Trophoblast cell (in vitro differentiated cells and primary cell): ENCODE measurements around the gene DNAJB11.

Experiments used
- DNase-seq, 2 donors: peaks; one replicate each; pipeline ENCODE4 v3.0.0-alpha.2; 2016
- H2AFZ ChIP-seq: 2 replicates; pipeline ENCODE4 v1.6.1; 2013; ENCODE audit warnings: low read length, moderate library complexity, mild to moderate bottlenecking; ENCODE audit not compliant: insufficient read depth, poor library complexity
- H2AK5ac ChIP-seq: 2 replicates; pipeline ENCODE4 v1.6.1; 2013; ENCODE audit warnings: mild to moderate bottlenecking, low read length
- H2BK120ac ChIP-seq: 2 replicates; pipeline ENCODE4 v1.6.1; 2013; ENCODE audit warnings: low read length, mild to moderate bottlenecking, moderate library complexity; ENCODE audit not compliant: insufficient read depth, poor library complexity
- H2BK12ac ChIP-seq: 2 replicates; pipeline ENCODE4 v1.6.1; 2013; ENCODE audit warnings: mild to moderate bottlenecking, low read length, moderate library complexity
- H2BK5ac ChIP-seq: 2 replicates; pipeline ENCODE4 v1.6.1; 2013; ENCODE audit warnings: low read length, low read depth, moderate library complexity, mild to moderate bottlenecking; ENCODE audit not compliant: poor library complexity
- H3K14ac ChIP-seq: 2 replicates; pipeline ENCODE4 v1.6.1; 2013; ENCODE audit warnings: mild to moderate bottlenecking, low read length
- H3K18ac ChIP-seq: 2 replicates; pipeline ENCODE4 v1.6.1; 2013; ENCODE audit warnings: mild to moderate bottlenecking, low read length
- H3K23ac ChIP-seq: 2 replicates; pipeline ENCODE4 v1.6.1; 2013; ENCODE audit warnings: low read length
- H3K27ac ChIP-seq: 2 replicates; pipeline ENCODE4 v1.5.1; 2013; ENCODE audit warnings: low read depth, mild to moderate bottlenecking, inconsistent platforms, low read length, moderate library complexity
- H3K27me3 ChIP-seq: 2 replicates; pipeline ENCODE4 v1.6.1; 2013; ENCODE audit warnings: inconsistent platforms, mild to moderate bottlenecking, low read length, moderate library complexity; ENCODE audit not compliant: insufficient read depth
- H3K36me3 ChIP-seq, 2 experiments: 1 replicate in 1 of 2; 2 replicates in 1 of 2; pipeline ENCODE4 v1.6.1; 2013; ENCODE audit warnings: low read length in 2 of 2, mild to moderate bottlenecking in 2 of 2, moderate library complexity in 1 of 2; ENCODE audit not compliant: insufficient read depth in 2 of 2, control insufficient read depth in 1 of 2
- H3K4ac ChIP-seq: 2 replicates; pipeline ENCODE4 v1.6.1; 2013; ENCODE audit warnings: low read depth, mild to moderate bottlenecking, low read length, moderate library complexity
- H3K4me1 ChIP-seq, 2 experiments: 1 replicate in 1 of 2; 2 replicates in 1 of 2; pipeline ENCODE4 v1.6.1; 2013; ENCODE audit warnings: low read length in 2 of 2, mild to moderate bottlenecking in 2 of 2, moderate library complexity in 1 of 2; ENCODE audit not compliant: insufficient read depth in 2 of 2, control insufficient read depth in 1 of 2
- H3K4me2 ChIP-seq: 2 replicates; pipeline ENCODE4 v1.6.1; 2013; ENCODE audit warnings: inconsistent platforms, mild to moderate bottlenecking, low read length, moderate library complexity
- H3K4me3 ChIP-seq: 2 replicates; pipeline ENCODE4 v1.5.1; 2013; ENCODE audit warnings: mild to moderate bottlenecking, low read depth, low read length, inconsistent platforms
- H3K79me1 ChIP-seq: one replicate; pipeline ENCODE4 v1.6.1; 2013; ENCODE audit warnings: low read length
- H3K79me2 ChIP-seq: 2 replicates; pipeline ENCODE4 v1.6.1; 2013; ENCODE audit warnings: low read length, mild to moderate bottlenecking; ENCODE audit not compliant: control insufficient read depth, insufficient read depth, poor library complexity
- H3K9ac ChIP-seq: 2 replicates; pipeline ENCODE4 v1.6.1; 2013; ENCODE audit warnings: mild to moderate bottlenecking, low read length
- H3K9me3 ChIP-seq: 2 replicates; pipeline ENCODE4 v1.6.1; 2013; ENCODE audit warnings: low read depth, mild to moderate bottlenecking, control low read depth, inconsistent platforms, low read length; ENCODE audit not compliant: insufficient read depth
- H4K12ac ChIP-seq: 2 replicates; pipeline ENCODE4 v1.6.1; 2013; ENCODE audit warnings: low read depth, mild to moderate bottlenecking, low read length, moderate library complexity
- H4K8ac ChIP-seq: 2 replicates; pipeline ENCODE4 v1.6.1; 2013; ENCODE audit warnings: low read depth, mild to moderate bottlenecking, low read length, moderate library complexity
- H4K91ac ChIP-seq: one replicate; pipeline ENCODE4 v1.6.1; 2013; ENCODE audit warnings: low read depth, mild to moderate bottlenecking, low read length, moderate library complexity
- WGBS: extraction: QIAGEN DNeasy Blood & Tissue Kit; methylation state at CpG from one replicate; pipeline ENCODE4 v1.1.7; 2013; ENCODE audit warnings: missing lambda C conversion rate; ENCODE audit not compliant: insufficient read length, insufficient coverage; ENCODE audit errors: extremely low coverage; 5-methylcytosine and 5-hydroxymethylcytosine counted together

Gene DNAJB11

GRCh38 chr3:186524616-186525015 is 45.9 kb upstream of the DNAJB11 start:
- H3K4me3 ChIP-seq: no peak overlapping the region
- no peak overlapping the region for H2AFZ ChIP-seq
- no peak overlapping the region for H4K91ac ChIP-seq
- no peak overlapping the region for H3K14ac ChIP-seq
- H2BK12ac ChIP-seq: no peak overlapping the region
- no peak overlapping the region for H2AK5ac ChIP-seq
- no peak overlapping the region for H4K8ac ChIP-seq
- no peaks in the 10 kb centered on the region for H3K79me1 ChIP-seq
- no peak overlapping the region for H2BK120ac ChIP-seq
- no peak overlapping the region for H2BK5ac ChIP-seq
- H3K18ac ChIP-seq: no peak overlapping the region
- H3K4ac ChIP-seq: no peak overlapping the region
- no peak overlapping the region for H4K12ac ChIP-seq
- H3K4me2 ChIP-seq: no peak overlapping the region
- no peak overlapping the region for H3K27ac ChIP-seq
- no CpG with 5 or more reads among the region's 6 CpGs for WGBS
- no peaks in the 10 kb centered on the region for H3K36me3 ChIP-seq
- no peaks in the 10 kb centered on the region for H3K9me3 ChIP-seq
- H3K4me1 ChIP-seq: no peaks in the 10 kb centered on the region
- no peaks in the 10 kb centered on the region for H3K27me3 ChIP-seq
- no peak overlapping the region for H3K9ac ChIP-seq
- H3K23ac ChIP-seq: no peak overlapping the region
- no peak for DNase-seq
- H3K79me2 ChIP-seq: no peaks in the 10 kb centered on the region

- no peak overlapping the region for H3K9ac ChIP-seq
Observed at GRCh38 chr3:186525369-186526255, 44.9 kb upstream of the DNAJB11 start.

GRCh38 chr3:186526256-186526606 is 44.3 kb upstream of the DNAJB11 start:
- no peaks in the 10 kb centered on the region for H3K9me3 ChIP-seq
- no peak overlapping the region for H3K23ac ChIP-seq
- H3K27ac ChIP-seq: no peak overlapping the region
- H2BK120ac ChIP-seq: no peak overlapping the region
- H4K12ac ChIP-seq: no peak overlapping the region
- no CpG with 5 or more reads among the region's 6 CpGs for WGBS
- DNase-seq: no peak
- H3K9ac ChIP-seq: no peak overlapping the region
- no peaks in the 10 kb centered on the region for H3K79me2 ChIP-seq
- H2BK5ac ChIP-seq: no peak overlapping the region
- no peak overlapping the region for H2BK12ac ChIP-seq
- no peak overlapping the region for H4K91ac ChIP-seq
- H3K18ac ChIP-seq: no peak overlapping the region
- no peak overlapping the region for H3K14ac ChIP-seq
- H2AK5ac ChIP-seq: no peak overlapping the region
- no peaks in the 10 kb centered on the region for H3K27me3 ChIP-seq
- H4K8ac ChIP-seq: no peak overlapping the region
- H2AFZ ChIP-seq: no peak overlapping the region
- H3K4me3 ChIP-seq: no peak overlapping the region
- H3K36me3 ChIP-seq: no peaks in the 10 kb centered on the region
- no peak overlapping the region for H3K4ac ChIP-seq
- no peaks in the 10 kb centered on the region for H3K79me1 ChIP-seq
- H3K4me1 ChIP-seq: no peaks in the 10 kb centered on the region
- H3K4me2 ChIP-seq: no peak overlapping the region

More at GRCh38 chr3:186525369-186526255, 44.9 kb upstream of the DNAJB11 start:
- Histone ChIP-seq H3K23ac (no peak overlapping the region), H3K27me3 (no peaks in the 10 kb centered on the region), H3K4me2 (no peak overlapping the region), H2BK5ac (no peak overlapping the region), H4K8ac (no peak overlapping the region), H3K18ac (no peak overlapping the region), H3K4me1 (no peaks in the 10 kb centered on the region), H3K4me3 (no peak overlapping the region), H3K79me2 (no peaks in the 10 kb centered on the region), H4K91ac (no peak overlapping the region), H3K36me3 (no peaks in the 10 kb centered on the region), H3K27ac (no peak overlapping the region), H2BK120ac (no peak overlapping the region), H3K14ac (no peak overlapping the region), H3K9me3 (no peaks in the 10 kb centered on the region), H3K4ac (no peak overlapping the region), H3K79me1 (no peaks in the 10 kb centered on the region), H2AFZ (no peak overlapping the region), H2AK5ac (no peak overlapping the region), H2BK12ac (no peak overlapping the region), H4K12ac (no peak overlapping the region)
- WGBS: no CpG with 5 or more reads among the region's 9 CpGs
- no peak for DNase-seq

- Histone ChIP-seq H4K91ac (no peak overlapping the region), H3K18ac (no peak overlapping the region), H3K4me3 (no peak overlapping the region), H3K9me3 (no peaks in the 10 kb centered on the region), H3K27ac (no peak overlapping the region), H4K12ac (no peak overlapping the region), H2BK5ac (no peak overlapping the region), H2BK12ac (no peak overlapping the region), H2AK5ac (no peak overlapping the region), H2BK120ac (no peak overlapping the region), H3K14ac (no peak overlapping the region), H3K4me1 (no peaks in the 10 kb centered on the region), H3K79me1 (no peaks in the 10 kb centered on the region), H3K27me3 (no peaks in the 10 kb centered on the region), H3K9ac (no peak overlapping the region), H3K36me3 (no peaks in the 10 kb centered on the region), H3K4me2 (no peak overlapping the region), H4K8ac (no peak overlapping the region), H3K23ac (no peak overlapping the region), H3K4ac (no peak overlapping the region), H3K79me2 (no peaks in the 10 kb centered on the region), H2AFZ (no peak overlapping the region)
- WGBS: no CpG with 5 or more reads among the region's 11 CpGs
- no peak for DNase-seq
Observed at GRCh38 chr3:186529201-186529999, 41.1 kb upstream of the DNAJB11 start.
